MM.1S (cell line): Measurements from ENCODE around the gene MAB21L4.

Experiments
- DNase-seq: peaks from one replicate; pipeline ENCODE4 v3.0.0-alpha.2; 2015
- H2AFZ ChIP-seq: fragments of 300-600 bp; sonication (generic); 2 replicates; pipeline ENCODE4 v1.6.0; 2016; ENCODE audit warnings: antibody characterized with exemption, low read length
- H3F3A ChIP-seq: fragments of 300-600 bp; sonication (generic); 2 replicates; pipeline ENCODE4 v1.6.1; 2016; ENCODE audit warnings: mild to moderate bottlenecking, antibody characterized with exemption, low read length, moderate library complexity, mixed read lengths; ENCODE audit not compliant: insufficient read depth
- H3K27ac ChIP-seq: fragments of 300-600 bp; sonication (generic); 2 replicates; pipeline ENCODE4 v1.5.1; 2016; ENCODE audit warnings: mild to moderate bottlenecking, low read length
- H3K27me3 ChIP-seq: fragments of 300-600 bp; sonication (generic); replicated peaks from 2 replicates; pipeline ENCODE4 v1.6.0; 2016; ENCODE audit warnings: low read length; ENCODE audit not compliant: insufficient read depth
- H3K36me3 ChIP-seq: fragments of 300-600 bp; sonication (generic); replicated peaks from 2 replicates; pipeline ENCODE4 v1.6.1; 2016; ENCODE audit warnings: mild to moderate bottlenecking, low read length, mixed read lengths; ENCODE audit not compliant: insufficient read depth
- H3K4me1 ChIP-seq: fragments of 300-600 bp; sonication (generic); 2 replicates; pipeline ENCODE4 v1.6.1; 2016; ENCODE audit warnings: low read length, mixed read lengths
- H3K4me2 ChIP-seq: fragments of 300-600 bp; sonication (generic); 2 replicates; pipeline ENCODE4 v1.6.0; 2016; ENCODE audit warnings: low read depth, low read length
- H3K4me3 ChIP-seq: fragments of 300-600 bp; sonication (generic); 2 replicates; pipeline ENCODE4 v1.5.1; 2016; ENCODE audit warnings: low read length, mixed read lengths
- H3K79me2 ChIP-seq: fragments of 300-600 bp; sonication (generic); 2 replicates; pipeline ENCODE4 v1.6.1; 2016; ENCODE audit warnings: mixed run types, low read length, mixed read lengths
- H3K9ac ChIP-seq: fragments of 300-600 bp; sonication (generic); 2 replicates; pipeline ENCODE4 v1.6.1; 2016; ENCODE audit warnings: low read length, mixed read lengths
- H3K9me2 ChIP-seq: fragments of 300-600 bp; sonication (generic); replicated peaks from 2 replicates; pipeline ENCODE4 v1.6.1; 2016; ENCODE audit warnings: mild to moderate bottlenecking, low read length, mixed read lengths; ENCODE audit not compliant: insufficient read depth
- H3K9me3 ChIP-seq: fragments of 300-600 bp; sonication (generic); replicated peaks from 2 replicates; pipeline ENCODE4 v1.6.1; 2016; ENCODE audit warnings: mild to moderate bottlenecking, low read length, mixed read lengths; ENCODE audit not compliant: insufficient read depth
- H4K20me1 ChIP-seq: fragments of 300-600 bp; sonication (generic); 2 replicates; pipeline ENCODE4 v1.6.1; 2016; ENCODE audit warnings: mild to moderate bottlenecking, low read length, moderate library complexity, mixed read lengths; ENCODE audit not compliant: insufficient read depth
- EZH2 ChIP-seq: fragments of 300-600 bp; sonication (generic); optimal IDR thresholded peaks from 2 replicates; pipeline ENCODE3; 2017; ENCODE audit warnings: low read depth, mild to moderate bottlenecking, antibody characterized with exemption, low read length, mixed read lengths
- EZH2phosphoT487 ChIP-seq: fragments of 300-600 bp; sonication (generic); IDR thresholded peaks from 2 replicates; pipeline ENCODE4 v1.6.1; 2018; ENCODE audit warnings: antibody characterized with exemption, low read length
- TF ChIP-seq, protein P1 (sequence below): fragments of 300-600 bp; sonication (generic); IDR thresholded peaks from 2 replicates; pipeline ENCODE4 v1.5.1; 2016; ENCODE audit warnings: antibody characterized with exemption, low read length, mixed read lengths

The MAB21L4 gene

GRCh38 chr2:240872317-240873097 is 23.4 kb downstream of the MAB21L4 start:
- no peak overlapping the region for H2AFZ ChIP-seq
- no peak overlapping the region for H3K4me2 ChIP-seq
- no peaks in the 10 kb centered on the region for H3K9me2 ChIP-seq
- H3K27ac ChIP-seq: no peak overlapping the region
- H4K20me1 ChIP-seq: no peaks in the 10 kb centered on the region
- TF ChIP-seq EZH2: no peak
- no peak for TF ChIP-seq EZH2phosphoT487
- TF ChIP-seq, protein P1, sequence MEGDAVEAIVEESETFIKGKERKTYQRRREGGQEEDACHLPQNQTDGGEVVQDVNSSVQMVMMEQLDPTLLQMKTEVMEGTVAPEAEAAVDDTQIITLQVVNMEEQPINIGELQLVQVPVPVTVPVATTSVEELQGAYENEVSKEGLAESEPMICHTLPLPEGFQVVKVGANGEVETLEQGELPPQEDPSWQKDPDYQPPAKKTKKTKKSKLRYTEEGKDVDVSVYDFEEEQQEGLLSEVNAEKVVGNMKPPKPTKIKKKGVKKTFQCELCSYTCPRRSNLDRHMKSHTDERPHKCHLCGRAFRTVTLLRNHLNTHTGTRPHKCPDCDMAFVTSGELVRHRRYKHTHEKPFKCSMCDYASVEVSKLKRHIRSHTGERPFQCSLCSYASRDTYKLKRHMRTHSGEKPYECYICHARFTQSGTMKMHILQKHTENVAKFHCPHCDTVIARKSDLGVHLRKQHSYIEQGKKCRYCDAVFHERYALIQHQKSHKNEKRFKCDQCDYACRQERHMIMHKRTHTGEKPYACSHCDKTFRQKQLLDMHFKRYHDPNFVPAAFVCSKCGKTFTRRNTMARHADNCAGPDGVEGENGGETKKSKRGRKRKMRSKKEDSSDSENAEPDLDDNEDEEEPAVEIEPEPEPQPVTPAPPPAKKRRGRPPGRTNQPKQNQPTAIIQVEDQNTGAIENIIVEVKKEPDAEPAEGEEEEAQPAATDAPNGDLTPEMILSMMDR: no peak
- no peak overlapping the region for H3K9ac ChIP-seq
- no peaks in the 10 kb centered on the region for H3K79me2 ChIP-seq
- no peaks in the 10 kb centered on the region for H3K9me3 ChIP-seq
- no peak for DNase-seq
- peaks cover 76% of the 10 kb centered on the region for H3K27me3 ChIP-seq
- no peaks in the 10 kb centered on the region for H3K36me3 ChIP-seq
- no peaks in the 10 kb centered on the region for H3F3A ChIP-seq
- H3K4me1 ChIP-seq: no peaks in the 10 kb centered on the region
- no peak overlapping the region for H3K4me3 ChIP-seq

DNA sequence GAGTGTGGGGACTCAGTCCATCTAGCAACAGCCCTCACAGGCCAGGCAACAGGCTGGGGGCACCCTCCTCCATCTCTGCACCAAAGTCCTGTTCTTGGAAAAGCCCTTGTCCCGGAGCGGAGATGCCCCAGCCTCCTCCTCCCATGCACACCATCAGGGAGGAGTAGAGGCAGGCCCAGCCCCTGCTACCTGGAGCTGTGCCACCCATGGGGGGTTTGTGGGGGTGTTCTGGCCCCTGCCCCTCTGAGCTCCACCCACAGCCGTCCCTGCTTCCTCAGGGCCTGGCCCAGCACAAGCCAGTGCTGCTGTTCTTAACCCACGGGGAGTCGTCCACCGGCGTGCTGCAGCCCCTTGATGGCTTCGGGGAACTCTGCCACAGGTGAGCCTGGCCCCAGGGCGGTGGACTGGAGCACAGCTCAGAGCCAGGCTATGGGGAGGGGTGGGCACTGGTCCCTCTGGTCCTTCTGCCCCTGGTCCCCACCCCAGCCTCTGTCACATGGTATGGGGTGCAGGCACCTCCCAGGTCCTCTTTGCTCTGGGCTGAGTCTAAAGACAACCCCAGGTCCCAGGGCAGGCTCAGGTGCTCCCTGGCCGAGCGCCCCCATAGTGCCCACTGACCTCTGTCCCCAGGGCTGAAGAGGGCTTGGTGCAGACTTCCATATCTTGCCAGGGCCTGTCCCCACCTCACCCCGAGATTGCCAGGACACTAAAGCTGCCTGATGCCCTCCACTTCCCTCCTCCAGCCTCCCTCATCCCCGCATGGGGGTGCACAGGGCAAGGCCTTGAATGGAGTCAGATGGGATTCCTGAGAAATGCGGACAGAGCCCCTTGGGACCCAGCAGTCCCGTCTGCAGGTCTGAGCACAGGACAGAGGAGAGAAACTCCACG is 24.6 kb downstream of the MAB21L4 start:
- Histone ChIP-seq H3K4me3 (no peak overlapping the region), H3F3A (no peaks in the 10 kb centered on the region), H3K79me2 (no peaks in the 10 kb centered on the region), H3K27ac (no peak overlapping the region), H3K4me2 (no peak overlapping the region), H3K4me1 (no peaks in the 10 kb centered on the region), H3K9ac (no peak overlapping the region), H4K20me1 (no peaks in the 10 kb centered on the region), H2AFZ (no peak overlapping the region), H3K9me3 (no peaks in the 10 kb centered on the region), H3K27me3 (peaks cover 78% of the 10 kb centered on the region), H3K9me2 (no peaks in the 10 kb centered on the region), H3K36me3 (no peaks in the 10 kb centered on the region)
- no peak for TF ChIP-seq EZH2
- TF ChIP-seq, protein P1: no peak
- TF ChIP-seq EZH2phosphoT487: no peak
- DNase-seq: no peak

DNA sequence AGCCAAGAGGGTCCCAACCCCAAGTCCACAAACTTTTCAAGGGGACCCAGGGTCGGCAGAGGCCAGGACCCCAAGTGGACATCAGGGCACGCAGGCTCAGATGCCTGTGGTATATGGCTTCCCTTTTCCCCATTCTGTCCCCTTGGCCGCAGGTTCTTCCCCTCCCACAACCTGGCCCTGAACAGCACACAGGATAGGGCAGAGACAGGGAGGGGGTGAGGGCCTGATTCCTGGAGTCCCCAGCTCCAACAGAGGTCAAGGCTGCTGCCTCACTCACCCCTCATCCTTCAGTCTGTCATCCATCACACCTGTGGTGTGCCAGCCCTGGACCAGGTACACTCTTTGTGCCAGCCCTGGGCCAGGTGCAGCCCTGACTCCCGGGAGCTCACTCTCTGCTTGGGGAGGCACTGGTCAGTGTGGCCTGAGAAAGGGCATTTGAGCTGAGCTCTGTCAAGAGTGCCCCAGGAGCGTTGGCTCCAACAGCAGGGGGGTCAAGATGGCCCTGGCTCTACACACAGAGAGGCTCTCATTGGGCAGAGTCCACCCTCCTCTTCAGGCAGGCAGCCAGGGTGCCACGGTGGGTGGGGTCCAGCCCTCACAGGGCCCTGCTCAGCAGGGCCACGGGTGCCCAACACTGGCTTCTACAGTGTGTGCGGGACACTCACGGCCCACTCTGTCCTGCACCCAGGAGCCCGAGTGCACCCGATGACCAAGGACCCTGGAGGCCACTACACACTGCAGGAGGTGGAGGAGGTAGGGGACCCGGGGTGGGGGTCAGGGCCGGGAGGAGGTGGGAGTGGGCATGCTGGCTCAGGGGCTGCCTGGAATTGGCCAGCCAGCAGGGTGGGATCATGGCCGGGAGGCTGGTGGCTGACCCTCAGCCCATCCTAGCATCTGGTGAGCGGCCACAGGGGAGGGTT is 25.7 kb downstream of the MAB21L4 start:
- H3K9me2 ChIP-seq: no peaks in the 10 kb centered on the region
- H2AFZ ChIP-seq: no peak overlapping the region
- no peak for DNase-seq
- no peak overlapping the region for H3K9ac ChIP-seq
- no peaks in the 10 kb centered on the region for H4K20me1 ChIP-seq
- H3K36me3 ChIP-seq: no peaks in the 10 kb centered on the region
- no peaks in the 10 kb centered on the region for H3K9me3 ChIP-seq
- no peaks in the 10 kb centered on the region for H3K79me2 ChIP-seq
- H3K4me1 ChIP-seq: no peaks in the 10 kb centered on the region
- H3K27me3 ChIP-seq: peaks cover 83% of the 10 kb centered on the region
- TF ChIP-seq EZH2phosphoT487: no peak
- no peak for TF ChIP-seq EZH2
- TF ChIP-seq, protein P1: no peak
- H3F3A ChIP-seq: no peaks in the 10 kb centered on the region
- H3K4me3 ChIP-seq: no peak overlapping the region
- H3K27ac ChIP-seq: no peak overlapping the region
- H3K4me2 ChIP-seq: no peak overlapping the region
